Thyroid gland (tissue), 4 donors: Measurements from ENCODE around the gene COL4A1.

Source experiments
- CTCF ChIP-seq, 6 experiments: fragments of 200-600 bp in 3 of 6; fragments of 450-650 bp in 3 of 6; sonication (generic) in 3 of 6; IDR thresholded peaks; one replicate each; pipeline ENCODE4 v1.5.1; 2016 to 2019; ENCODE audit warnings: antibody characterized with exemption in 6 of 6, mild to moderate bottlenecking in 2 of 6, inconsistent platforms in 1 of 6, moderate library complexity in 1 of 6
- POLR2A ChIP-seq, 2 donors: fragments of 450-650 bp; IDR thresholded peaks; one replicate each; pipeline ENCODE4 v1.6.1; 2017; ENCODE audit warnings: antibody characterized with exemption in 2 of 2, mild to moderate bottlenecking in 2 of 2, moderate library complexity in 1 of 2

GRCh38 chr13:110108348-110109139, 198.4 kb downstream of the COL4A1 start:
- TF ChIP-seq CTCF (IDR thresholded peaks at IDR 0.05) (peak; percentile 18 to 88 (median 76)), POLR2A (IDR thresholded peaks at IDR 0.05) (no peak)
